GM23248 (cell line): ENCODE measurements around the gene GTPBP10.

Experiments
- EZH2 ChIP-seq: fragments of 200-600 bp; sonication (generic); IDR thresholded peaks from 2 replicates; pipeline ENCODE4 v1.6.1; 2018; ENCODE audit warnings: antibody characterized with exemption, mild to moderate bottlenecking; ENCODE audit not compliant: insufficient read depth, poor library complexity, severe bottlenecking
- EZH2phosphoT487 ChIP-seq: fragments of 200-600 bp; sonication (generic); IDR thresholded peaks from 2 replicates; pipeline ENCODE4 v1.6.1; 2018; ENCODE audit warnings: antibody characterized with exemption, moderate library complexity, mild to moderate bottlenecking, low read depth; ENCODE audit not compliant: insufficient read depth

DNA sequence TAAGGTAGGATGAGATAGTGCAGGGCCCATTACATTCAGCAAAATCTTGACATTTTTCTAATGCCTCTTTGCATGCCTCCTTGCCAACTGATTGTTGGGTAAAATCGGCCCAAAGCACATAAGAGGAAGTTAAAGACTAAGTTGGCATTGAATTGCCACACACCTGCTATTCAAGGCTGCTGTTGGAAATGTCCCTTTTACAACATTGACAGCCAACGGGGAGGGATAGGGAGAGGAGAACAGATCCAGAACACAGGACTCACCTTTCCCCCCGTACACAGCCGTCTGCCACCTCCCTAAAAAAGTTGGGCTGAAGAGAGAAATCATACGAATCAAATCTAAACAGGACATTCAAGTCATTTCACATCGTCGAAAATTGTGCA lies 26.1 kb upstream of the GTPBP10 start:
- no peak for TF ChIP-seq EZH2phosphoT487
- TF ChIP-seq EZH2: no peak
